ENCODE results near the gene FAP.

The FAP gene

GRCh38 chr2:162243294-162243693 lies at the start of gene FAP:
FAP (minus strand) TSS chr2:162243445; CDS start chr2:162243327, 118 bp downstream.
- peak; percentile 83 for DNase-seq (ENCODE audit: low read depth)

GRCh38 chr2:162291748-162292147 lies 48.5 kb upstream of the FAP start:
- DNase-seq (ENCODE audit: low read depth): no peak

GRCh38 chr2:162282765-162283425 lies 39.6 kb upstream of the FAP start:
- DNase-seq (ENCODE audit: low read depth): no peak

- no peak for DNase-seq (ENCODE audit: low read depth)
Observed at GRCh38 chr2:162280654-162281053, 37.4 kb upstream of the FAP start.

GRCh38 chr2:162277381-162277780 lies 34.1 kb upstream of the FAP start:
- no peak for DNase-seq (ENCODE audit: low read depth)

GRCh38 chr2:162267996-162268395 lies 24.8 kb upstream of the FAP start:
- no peak for DNase-seq (ENCODE audit: low read depth)

- no peak for DNase-seq (ENCODE audit: low read depth)
Observed at GRCh38 chr2:162267496-162267895, 24.3 kb upstream of the FAP start.

GRCh38 chr2:162266460-162266760 lies 23.2 kb upstream of the FAP start:
- no peak for DNase-seq (ENCODE audit: low read depth)

- DNase-seq (ENCODE audit: low read depth): no peak
Observed at GRCh38 chr2:162265666-162266459, 22.6 kb upstream of the FAP start.

GRCh38 chr2:162261032-162261945 lies 18.0 kb upstream of the FAP start:
- DNase-seq (ENCODE audit: low read depth): no peak

GRCh38 chr2:162258686-162259085 lies 15.4 kb upstream of the FAP start:
- DNase-seq (ENCODE audit: low read depth): no peak

GRCh38 chr2:162258169-162258568 lies 14.9 kb upstream of the FAP start:
- no peak for DNase-seq (ENCODE audit: low read depth)

- no peak for DNase-seq (ENCODE audit: low read depth)
Observed at GRCh38 chr2:162257425-162257824, 14.2 kb upstream of the FAP start.

- DNase-seq (ENCODE audit: low read depth): no peak
Observed at GRCh38 chr2:162256591-162256991, 13.3 kb upstream of the FAP start.

GRCh38 chr2:162254236-162254871 lies 11.1 kb upstream of the FAP start:
- DNase-seq (ENCODE audit: low read depth): no peak

- no peak for DNase-seq (ENCODE audit: low read depth)
Observed at GRCh38 chr2:162253435-162253834, 10.2 kb upstream of the FAP start.

- no peak for DNase-seq (ENCODE audit: low read depth)
Observed at GRCh38 chr2:162252153-162252552, 8.9 kb upstream of the FAP start.

GRCh38 chr2:162245781-162246180 lies 2.5 kb upstream of the FAP start:
- DNase-seq (ENCODE audit: low read depth): peak; percentile 35

GRCh38 chr2:162245061-162245460 lies 1.8 kb upstream of the FAP start:
- no peak for DNase-seq (ENCODE audit: low read depth)

GRCh38 chr2:162244541-162245031 lies 1.3 kb upstream of the FAP start:
- peak; percentile 87 for DNase-seq (ENCODE audit: low read depth)

GRCh38 chr2:162243715-162244114 lies 470 bp upstream of the FAP start:
- no peak for DNase-seq (ENCODE audit: low read depth)

All from HS-5 (cell line).